NCI-H2081 treated with DMSO at 0.1 percent for 48 hours (cell line): Measurements from ENCODE around the gene ARMS2.

Source experiments
- DNase-seq: peaks from one replicate; lab custom pipeline; 2025; lab: John Stamatoyannopoulos, UW

Gene ARMS2

DNA sequence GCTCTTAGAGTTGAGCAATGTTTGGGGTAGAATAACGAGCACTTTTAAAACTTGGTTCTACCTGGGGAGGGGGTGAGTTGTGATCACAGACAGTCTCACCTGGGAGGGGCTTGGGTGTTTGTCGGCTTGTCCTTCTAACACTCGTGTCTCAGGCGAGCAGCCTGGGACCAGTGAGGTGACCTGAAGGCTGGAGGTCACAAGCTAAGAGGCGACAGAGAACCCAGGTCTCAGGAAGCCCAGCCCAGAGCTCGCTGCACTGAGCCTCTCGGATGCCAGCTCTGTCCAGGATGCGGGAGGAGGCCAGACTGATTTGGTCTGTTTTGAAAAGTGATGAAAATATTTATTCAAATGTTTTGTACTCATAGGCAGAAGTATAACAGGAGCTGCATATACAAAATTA, 18.7 kb downstream of the ARMS2 start:
- no peak for DNase-seq

DNA sequence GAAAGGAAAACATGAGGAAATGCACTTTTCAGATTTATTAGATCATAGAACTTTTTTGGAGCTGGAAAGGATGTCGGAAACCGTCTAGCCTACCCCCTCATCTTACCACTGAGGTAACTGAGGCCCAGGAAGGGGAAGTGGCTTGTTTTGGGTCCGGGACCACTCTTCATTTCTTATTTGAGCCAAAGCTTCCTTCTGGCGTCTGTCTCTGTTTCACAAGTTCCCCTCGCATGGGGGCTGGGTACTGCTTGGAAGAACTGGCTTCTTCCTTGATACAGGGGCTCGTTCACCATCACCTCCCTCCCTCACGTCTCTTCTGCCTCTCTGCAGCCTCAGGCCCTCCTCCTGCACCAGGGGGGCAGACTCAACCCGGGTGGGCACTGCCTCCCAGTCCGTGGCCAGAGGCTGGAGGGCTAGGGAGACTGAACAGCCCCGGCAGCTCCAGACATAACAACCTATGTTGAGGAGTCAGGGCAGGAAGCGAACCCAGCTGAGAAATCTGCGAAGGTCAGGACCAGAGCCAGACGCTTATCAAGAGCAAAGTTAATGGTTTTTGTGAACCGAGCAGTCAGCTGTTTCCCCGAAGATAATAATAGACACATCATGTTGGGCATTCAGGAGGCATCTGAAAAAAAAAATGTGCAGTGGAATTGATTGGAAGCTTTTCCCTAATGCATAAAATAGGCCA, 19.8 kb downstream of the ARMS2 start:
- no peak for DNase-seq

DNA sequence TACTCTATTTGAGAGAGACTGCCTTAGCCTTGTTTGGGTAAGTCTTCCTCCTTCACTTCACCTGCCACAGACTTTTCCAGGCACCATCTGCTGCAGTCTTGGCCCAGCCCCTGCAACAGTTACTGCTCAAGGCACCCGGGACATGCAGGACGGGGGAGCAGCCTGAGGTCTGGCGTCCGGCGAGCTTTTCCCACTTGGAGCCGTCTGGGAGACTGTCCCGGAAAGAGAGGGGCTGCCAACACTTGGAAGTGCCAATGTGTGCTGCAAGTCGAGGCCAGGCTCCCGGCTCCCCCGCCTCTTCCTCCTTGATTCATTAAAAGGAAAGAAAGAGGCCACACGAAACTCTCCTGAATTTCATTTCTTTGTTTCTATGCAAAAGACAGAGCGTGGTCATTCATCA, 20.6 kb downstream of the ARMS2 start:
- no peak for DNase-seq

DNA sequence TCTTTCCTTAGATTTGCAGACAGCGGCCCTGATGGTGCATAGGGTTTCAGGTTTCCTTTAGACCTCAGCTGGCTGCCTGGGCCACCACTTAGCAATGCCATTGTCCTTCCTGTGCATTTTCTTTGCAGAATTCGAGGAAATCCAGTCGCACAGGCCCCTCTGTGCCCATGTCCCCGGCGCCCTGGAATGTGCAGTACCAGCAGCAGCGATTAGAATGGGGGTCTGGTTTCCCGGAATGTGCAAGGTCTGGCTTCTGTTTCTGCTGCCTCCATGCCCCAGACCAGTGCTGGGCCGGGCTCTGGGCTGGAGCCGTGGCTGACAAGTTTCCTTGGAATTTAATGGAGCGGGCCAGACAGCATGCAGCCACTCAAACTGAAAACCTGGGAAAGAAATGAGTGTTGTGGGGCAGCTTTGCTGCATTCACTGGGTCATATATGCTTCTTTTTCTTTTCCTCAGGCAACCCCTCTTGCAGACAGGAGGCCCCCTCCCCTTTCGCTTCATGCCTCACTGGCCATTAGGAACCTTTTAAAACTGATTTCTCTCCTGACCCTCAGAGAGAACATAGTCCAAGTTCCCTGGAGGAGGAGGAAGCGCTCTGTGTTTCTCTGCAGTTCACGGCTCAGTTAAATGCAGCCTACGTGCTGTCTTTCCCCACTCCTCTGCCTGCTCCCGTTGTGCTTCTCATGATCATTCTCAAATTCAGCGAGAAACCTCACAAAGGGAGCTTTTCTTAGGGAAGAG, 21.3 kb downstream of the ARMS2 start:
- no peak for DNase-seq

DNA sequence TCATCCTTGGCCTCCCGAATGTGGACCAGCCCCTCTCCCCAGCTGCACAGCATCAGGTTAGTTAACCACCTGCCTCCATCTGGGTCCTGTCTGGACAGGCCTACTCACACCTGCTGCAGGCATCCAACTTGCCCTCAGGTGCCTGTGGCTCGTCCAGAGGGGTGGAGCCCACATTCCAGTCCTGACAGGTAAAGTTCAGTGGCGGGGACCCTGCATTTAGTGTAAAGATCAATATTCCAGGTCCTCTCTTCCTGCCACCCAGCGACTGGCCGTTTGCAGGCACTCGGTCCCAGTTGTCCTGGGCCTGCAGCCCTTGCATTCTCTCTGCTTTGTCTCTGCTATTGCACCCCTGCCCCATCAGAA, 21.9 kb downstream of the ARMS2 start:
- DNase-seq: no peak

DNA sequence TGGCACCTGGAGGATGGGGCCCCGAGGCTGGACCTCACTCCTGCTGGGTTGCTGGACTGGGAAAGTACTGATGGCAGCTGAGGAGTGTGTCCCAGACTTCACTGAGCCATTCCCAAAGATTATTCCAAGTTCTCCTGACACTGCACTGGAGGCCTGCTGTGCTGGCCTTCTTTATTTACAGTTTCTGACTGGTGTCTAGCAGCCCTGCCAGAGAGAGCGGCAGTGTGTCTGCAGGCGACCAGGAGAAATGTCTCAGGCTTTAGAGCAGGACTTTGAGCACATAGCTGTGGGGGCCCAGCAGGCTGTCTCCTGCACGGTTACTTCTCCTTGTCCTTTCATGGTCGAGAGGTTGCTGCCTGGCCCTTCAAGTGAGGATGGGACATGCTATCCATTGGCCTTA, 23.0 kb downstream of the ARMS2 start:
- DNase-seq: no peak

DNA sequence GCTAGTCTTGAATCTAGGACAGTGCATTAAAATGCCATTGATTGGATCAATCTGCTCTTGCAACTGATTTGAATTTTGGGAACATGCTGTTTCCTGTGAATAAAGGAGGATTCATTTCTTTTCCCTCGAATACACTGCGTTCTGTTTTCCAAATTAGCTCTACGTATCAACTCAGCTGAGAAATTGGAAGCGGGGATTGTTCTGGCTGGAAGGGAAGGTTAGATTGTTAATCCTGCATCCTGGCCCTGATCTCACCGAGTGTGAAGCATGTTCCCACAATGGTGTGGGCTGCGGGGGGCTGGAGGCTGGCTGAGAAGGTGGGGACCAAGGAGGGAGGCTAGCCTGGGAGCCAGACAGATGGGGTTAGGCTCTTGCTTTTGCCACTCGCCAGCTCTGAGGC, 24.5 kb downstream of the ARMS2 start:
- no peak for DNase-seq

DNA sequence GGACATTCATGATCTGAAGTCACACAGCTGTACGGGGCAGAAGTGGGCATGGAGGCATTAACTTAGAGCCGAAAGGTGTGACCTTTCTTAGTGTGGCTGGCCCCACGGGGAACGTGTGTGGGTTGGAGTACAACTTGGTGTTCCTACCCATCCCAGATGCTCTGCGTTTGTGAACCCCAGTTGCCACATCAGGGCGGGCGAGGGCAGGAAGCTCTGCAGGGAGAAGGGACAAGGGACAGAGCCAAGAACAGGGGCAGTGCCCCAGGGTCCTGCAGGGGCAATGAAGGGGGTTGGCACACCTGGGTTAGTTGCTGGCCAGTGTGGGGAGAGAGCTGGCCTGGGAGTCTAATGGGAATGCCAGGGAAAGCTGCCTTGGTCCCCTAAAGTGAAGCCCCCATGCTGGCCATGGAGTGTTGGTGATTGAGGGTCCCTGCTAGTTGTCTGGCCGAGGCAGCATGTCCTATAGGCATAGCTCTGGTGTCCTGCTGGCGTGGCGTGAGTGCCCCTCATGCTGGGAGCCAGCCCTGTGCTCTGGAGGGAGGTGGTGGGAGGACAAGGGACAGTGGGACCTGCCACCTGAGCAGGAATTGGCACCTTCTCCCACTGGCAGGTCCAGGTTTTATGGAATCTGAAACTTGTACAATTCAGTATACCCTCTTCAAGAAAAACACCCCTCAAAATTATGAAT, 25.8 kb downstream of the ARMS2 start:
- no peak for DNase-seq

DNA sequence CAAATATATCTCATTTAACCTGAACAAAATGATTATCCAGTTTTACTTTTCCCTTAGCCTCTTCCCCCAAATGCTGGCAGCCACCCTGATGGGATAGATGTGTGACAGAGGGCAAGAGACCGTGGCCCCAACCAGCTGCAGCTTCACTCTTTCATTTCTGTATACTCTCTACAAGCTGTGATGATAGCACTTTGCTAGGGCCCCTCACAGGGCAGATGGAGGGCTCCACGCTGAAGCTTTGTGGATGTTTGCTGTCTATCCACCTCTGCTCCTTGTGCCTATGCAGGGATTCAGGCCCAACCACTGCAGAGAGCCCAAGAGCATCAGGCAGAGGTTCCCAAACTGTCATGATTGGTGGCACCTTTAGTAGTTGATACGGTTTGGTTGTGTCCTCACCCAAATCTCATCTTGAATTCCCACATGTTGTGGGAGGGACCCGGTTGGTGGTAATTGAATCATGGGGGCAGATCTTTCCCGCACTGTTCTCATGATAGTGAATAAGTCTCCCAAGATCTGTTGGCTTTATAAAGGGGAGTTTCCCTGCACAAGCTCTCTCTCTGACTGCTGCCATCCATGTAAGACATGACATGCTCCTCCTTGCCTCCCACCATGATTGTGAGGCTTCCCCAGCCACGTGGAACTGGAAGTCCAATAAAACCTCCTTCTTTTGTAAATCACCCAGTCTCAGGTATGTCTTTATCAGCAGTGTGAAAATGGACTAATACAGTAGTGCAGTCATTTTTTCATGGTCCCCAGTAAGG, 27.0 kb downstream of the ARMS2 start:
- no peak for DNase-seq

DNA sequence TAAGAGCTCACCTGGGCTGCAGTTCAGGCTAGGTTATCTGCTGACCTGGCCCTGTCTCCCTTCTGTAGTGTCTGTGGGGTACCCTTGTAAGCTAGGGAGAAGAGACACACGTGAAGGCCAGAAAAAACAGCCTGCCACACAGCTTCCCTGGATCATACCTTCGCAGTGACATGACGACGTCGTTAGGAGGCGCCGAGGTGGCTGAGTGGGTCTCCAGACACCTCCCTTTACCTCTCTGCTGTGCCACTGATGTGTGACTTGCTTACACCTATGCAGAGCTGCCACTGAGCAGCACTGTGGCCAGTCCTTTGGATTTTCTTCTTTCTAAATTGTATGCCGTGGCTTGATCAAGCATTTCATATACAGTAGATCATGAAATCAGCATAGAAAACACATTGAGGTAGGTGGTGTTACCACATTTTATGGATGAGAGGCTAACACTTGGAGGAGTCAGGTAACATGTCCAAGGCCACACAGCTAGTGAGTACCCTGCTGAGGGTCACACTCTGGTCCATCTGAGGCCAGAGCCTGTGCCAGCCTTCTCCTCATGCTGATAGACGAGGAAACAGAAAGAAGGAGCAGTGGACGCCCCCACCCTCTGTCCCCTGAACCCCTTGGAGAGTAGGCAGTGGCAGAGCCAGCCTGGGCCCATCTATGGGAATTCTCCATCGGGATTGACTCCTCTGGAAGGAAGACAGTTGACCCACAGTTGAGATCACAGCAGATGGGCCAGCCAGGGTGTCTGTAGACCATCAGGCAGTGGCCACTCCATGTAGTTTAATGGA, 30.0 kb downstream of the ARMS2 start:
- no peak for DNase-seq

DNA sequence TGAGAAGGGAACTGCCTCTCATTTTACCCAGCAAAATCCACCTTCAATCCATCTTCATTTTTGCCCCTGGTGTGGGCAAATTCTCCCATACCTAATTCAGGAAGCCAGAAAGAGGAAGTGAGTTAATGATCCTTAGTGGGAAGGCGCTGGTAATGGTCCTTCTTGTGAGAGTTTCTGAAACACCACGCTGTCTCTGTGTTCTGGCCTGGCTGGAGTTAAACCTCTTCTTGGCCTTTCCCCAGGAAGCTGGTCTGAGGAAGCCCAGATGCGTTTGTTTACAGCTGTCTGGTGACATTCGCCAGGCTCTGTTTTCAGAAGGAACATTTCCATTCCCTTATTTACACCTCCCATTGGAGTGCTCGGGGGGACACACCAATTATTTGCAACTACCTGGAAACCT, 31.2 kb downstream of the ARMS2 start:
- DNase-seq: no peak

DNA sequence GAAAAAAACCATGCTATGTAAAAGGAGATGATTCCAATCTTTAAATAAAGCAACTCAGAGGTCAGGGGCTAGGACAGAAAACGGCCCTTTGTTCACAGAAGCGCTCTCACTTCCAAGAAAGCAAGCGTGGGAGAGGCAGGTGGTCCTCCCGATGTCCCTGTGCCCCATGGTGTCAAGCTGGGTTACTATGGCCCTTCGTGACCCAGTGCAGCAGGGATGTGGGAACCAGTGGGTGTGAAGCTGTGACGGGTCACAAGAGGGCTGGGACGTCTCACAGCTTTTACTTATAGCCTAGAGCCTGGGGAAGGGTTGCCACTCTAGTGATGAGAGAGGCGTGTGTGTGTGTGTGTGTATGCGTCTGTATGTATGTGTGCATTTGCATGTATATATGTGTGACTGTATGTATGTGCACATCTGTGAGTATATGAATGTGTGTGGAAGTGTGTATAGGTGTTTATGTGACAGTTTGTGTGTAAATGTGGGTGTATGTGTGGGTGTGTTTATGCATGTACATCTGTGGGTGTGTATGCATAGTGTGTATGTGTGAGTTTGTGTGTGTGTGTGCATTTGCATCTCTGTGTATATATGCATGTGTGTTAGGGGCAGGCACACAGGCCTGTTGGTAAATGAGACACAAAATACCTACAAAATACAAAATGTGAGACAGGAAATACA, 32.1 kb downstream of the ARMS2 start:
- no peak for DNase-seq

DNA sequence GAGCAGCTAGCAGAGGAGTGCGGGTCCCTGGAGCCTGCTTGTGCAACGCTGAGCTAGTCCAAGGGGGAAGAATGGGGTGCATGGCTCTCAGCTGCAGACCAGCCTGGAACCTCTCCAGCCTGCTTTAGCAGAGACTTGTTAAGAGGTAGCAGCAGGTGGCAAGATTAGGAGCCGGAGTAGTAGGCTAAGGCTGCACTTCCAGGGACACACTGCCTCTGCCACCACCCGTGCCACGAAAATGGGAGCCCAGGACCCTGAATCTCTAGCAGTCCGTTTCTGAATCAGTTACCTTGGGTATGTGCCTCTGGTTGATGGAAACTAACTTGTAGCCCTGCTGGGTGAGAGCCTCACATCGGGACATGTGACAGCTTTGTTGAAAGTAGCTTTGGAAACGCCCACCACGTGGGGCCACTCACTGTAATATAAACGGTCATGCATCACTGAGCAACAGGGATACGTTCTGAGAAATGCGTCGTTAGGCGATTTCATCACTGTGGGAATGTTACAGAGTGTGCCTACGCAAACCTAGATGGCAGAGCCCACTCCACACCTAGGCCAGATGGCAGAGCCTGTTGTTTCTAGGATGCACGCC, 32.8 kb downstream of the ARMS2 start:
- no peak for DNase-seq

DNA sequence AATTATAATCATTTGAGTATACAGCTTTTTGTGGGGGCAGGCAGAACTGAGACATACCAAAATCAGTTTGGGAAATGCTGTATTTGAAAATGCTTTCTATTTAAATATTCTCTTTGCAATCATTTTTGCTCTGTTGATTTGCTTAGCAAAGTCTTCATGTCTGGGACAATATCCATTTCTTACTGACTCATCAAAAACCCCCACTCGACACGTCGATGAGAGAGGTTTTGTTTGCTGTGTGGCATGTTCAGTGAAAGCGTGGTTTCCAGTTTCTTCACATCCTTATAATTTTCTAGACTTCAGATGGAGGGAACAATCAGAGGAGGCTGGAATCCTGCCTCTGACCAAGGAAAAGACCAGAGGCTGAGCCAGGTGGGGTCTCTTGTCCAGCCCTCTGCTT, 35.8 kb downstream of the ARMS2 start:
- no peak for DNase-seq

DNA sequence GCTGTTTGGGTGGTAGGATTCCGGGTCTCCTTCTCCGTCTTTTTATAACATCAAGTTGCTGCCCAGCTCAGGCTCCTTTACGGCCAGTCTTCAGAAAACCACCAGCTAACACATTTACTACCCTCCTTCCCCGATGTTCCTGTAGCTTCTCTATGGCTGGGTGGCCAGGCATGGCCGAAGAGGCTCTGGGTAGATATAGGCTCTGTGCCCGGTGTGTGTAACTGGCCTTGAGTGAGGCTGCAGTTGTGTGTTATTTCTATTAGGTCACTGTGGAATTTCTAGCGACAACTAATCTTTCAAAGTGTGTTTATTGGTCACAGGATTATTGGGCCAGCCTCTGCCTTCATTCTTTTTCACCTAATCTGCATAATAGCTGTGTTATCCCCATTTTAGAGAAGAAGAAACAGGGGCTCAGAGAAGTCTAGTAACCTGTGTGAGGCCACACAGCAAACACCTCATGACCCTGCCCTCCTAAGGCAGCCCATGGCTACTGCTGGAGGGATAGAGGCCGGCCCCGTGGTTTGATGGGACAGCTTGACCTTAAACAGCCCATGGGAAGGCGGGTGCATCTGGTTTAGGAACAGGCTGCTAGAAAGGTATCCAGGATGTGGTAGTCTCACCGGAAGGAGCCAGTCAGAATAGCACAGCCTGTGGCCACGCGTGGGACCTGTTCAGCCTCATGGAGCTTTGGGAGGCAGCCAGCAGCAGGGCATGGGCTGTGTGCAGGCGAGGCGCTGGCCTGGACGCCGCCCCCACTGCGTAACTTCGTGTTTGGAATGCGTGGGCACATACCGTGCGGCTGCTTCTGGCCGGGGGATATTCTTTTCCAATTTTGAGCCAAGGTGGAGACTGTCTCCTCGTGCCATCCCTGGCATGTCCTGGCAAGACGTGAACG, 36.6 kb downstream of the ARMS2 start:
- DNase-seq: no peak

DNA sequence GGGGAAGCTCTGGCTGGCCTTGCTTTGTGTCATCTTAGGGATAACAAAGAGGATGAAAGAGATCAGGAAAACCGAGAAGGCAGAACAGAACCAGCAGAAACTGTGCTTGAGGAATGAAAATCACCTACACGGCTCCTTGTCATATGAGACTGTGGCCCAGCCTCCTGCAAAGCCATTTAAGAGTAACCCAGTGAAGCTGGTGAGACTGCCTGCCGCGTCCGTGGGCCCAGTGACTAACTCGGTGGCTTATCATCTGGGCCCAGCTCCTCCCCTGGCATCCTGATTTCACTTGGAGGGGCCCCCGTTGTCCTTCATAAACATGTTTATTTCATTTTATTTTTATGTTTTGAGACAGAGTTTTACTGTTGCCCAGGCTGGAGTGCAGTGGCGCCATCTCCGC, 37.6 kb downstream of the ARMS2 start:
- no peak for DNase-seq

DNA sequence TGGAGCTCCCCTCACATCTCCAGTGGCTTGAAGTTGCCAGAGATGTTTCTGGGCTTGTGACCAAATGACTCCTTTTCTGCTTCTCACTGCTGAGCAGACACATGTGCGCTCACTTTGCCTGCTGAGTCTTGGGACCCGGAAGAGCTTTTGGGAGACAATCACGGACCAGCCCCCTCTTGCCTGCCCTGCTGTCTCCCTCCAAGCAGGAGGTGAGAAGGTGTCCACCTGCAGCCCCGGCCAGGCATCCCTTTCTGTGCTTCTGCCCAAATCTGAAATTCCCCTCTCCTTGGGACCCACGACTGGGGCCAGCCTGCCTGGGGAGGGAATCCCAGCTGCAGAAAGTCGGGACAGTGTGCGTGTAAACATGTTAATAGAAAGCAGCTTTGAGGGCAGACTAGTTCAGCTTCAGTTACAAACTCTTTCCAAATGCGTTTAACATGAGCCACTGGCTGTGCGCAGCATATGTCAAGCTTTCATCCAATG, 38.6 kb downstream of the ARMS2 start:
- no peak for DNase-seq

DNA sequence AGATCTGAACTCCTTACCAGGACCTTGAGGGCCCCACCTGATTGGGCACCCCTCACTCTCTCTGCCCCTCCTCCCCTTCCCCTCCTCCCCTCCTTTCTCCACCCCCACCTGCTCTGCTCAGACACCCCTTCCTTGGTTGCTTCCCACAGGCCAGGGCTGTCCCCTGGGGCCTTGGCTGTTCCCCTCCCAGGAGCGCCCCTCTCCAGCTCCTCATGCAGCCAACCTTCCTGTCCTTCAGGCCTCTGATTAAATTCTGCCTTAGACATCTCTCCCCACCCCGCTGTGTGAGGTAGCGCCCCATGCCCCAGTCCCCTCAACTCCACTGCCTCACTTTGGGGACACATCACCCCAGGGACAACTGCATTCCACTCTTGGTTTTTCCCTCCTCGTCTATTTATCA, 39.3 kb downstream of the ARMS2 start:
- no peak for DNase-seq

DNA sequence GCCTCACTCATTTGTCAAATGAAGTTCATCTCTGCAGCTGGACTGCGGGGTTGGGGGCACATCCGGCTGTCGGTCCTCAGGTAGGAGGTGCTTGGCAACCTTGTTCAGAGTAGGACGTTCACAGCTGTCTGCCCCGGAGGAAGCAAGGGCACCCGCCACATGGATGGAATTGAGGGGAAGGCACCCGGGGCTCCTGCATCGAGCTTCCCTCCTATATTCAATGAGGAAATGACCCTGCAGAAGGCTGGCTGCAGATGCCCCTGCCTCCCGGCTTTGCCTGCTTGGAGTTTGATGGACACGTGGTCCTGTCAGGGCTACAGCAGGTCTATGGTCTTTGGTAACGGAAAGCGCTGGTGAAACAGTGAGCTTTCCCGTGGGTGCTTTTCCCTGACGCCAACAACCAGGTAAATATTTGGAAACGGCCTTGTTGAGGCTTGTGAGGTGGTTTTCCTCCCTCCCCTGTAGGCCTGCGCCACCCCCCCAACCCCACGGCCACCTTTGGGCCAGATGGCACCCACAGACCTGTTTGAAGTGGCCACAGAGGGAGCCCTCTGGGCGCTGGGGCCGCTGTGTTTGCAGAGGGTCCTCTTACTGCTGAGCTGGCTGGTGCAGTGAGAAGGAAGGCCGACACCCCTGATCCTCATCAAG, 39.8 kb downstream of the ARMS2 start:
- no peak for DNase-seq
